T-helper 9 cell (primary cell): ENCODE measurements around the gene TEN1.
"Not testable (repeated sequence)": the region's sequence is repeated elsewhere in the genome, so short reads cannot be mapped to it uniquely, and the experiment has no call there.

Experiments
- DNase-seq: peaks from one replicate; pipeline ENCODE4 v3.0.0-alpha.2; 2020

Gene TEN1

GRCh38 chr17:76032073-76032779 lies 53.2 kb downstream of the TEN1 start:
- no peak for DNase-seq

GRCh38 chr17:76032780-76033108 lies 53.7 kb downstream of the TEN1 start:
- no peak for DNase-seq

- DNase-seq = no peak
Measured at GRCh38 chr17:76033139-76033538, 54.1 kb downstream of the TEN1 start.

GRCh38 chr17:76034428-76035350 lies 55.6 kb downstream of the TEN1 start:
- DNase-seq = no peak

- DNase-seq = no peak
Measured at GRCh38 chr17:76036497-76037261, 57.6 kb downstream of the TEN1 start.

GRCh38 chr17:76038050-76038449 lies 59.0 kb downstream of the TEN1 start:
- DNase-seq = no peak

GRCh38 chr17:76039121-76039520 lies 60.1 kb downstream of the TEN1 start:
- DNase-seq = no peak

- DNase-seq = no peak
Measured at GRCh38 chr17:76040376-76040775, 61.3 kb downstream of the TEN1 start.

- not testable (repeated sequence) for DNase-seq
Measured at GRCh38 chr17:76042868-76043267, 63.8 kb downstream of the TEN1 start.

- DNase-seq = not testable (repeated sequence)
Measured at GRCh38 chr17:76044475-76045007, 65.5 kb downstream of the TEN1 start.

GRCh38 chr17:76046064-76046463 lies 67.0 kb downstream of the TEN1 start:
- no peak for DNase-seq

- no peak for DNase-seq
Measured at GRCh38 chr17:76048025-76048605, 69.1 kb downstream of the TEN1 start.

GRCh38 chr17:76048711-76049110 lies 69.7 kb downstream of the TEN1 start:
- DNase-seq = no peak

- no peak for DNase-seq
Measured at GRCh38 chr17:76049239-76049638, 70.2 kb downstream of the TEN1 start.

- DNase-seq = no peak
Measured at GRCh38 chr17:76049836-76050537, 70.9 kb downstream of the TEN1 start.
